Neuronal stem cell (in vitro differentiated cells): ENCODE results near the gene STARD5.

Experiments used
- DNase-seq: peaks from one replicate; pipeline ENCODE4 v3.0.0-alpha.2; 2013; ENCODE audit warnings: low spot score
- H2AFZ ChIP-seq: one replicate; pipeline ENCODE4 v1.6.1; 2013; ENCODE audit warnings: mild to moderate bottlenecking, low read length, inconsistent platforms
- H2AK5ac ChIP-seq: 2 replicates; pipeline ENCODE4 v1.6.1; 2013; ENCODE audit warnings: low read depth, mild to moderate bottlenecking, inconsistent platforms, low read length, moderate library complexity, mixed read lengths
- H2BK120ac ChIP-seq: 2 replicates; pipeline ENCODE4 v1.6.1; 2013; ENCODE audit warnings: low read depth, mild to moderate bottlenecking, inconsistent platforms, low read length, moderate library complexity, mixed read lengths
- H2BK12ac ChIP-seq: one replicate; pipeline ENCODE4 v1.6.1; 2013; ENCODE audit warnings: low read length, inconsistent platforms
- H2BK15ac ChIP-seq: 2 replicates; pipeline ENCODE4 v1.6.1; 2013; ENCODE audit warnings: mild to moderate bottlenecking, low read length, inconsistent platforms, mixed read lengths
- H2BK5ac ChIP-seq: one replicate; pipeline ENCODE4 v1.6.1; 2013; ENCODE audit warnings: inconsistent platforms, mild to moderate bottlenecking, low read length, moderate library complexity
- H3K14ac ChIP-seq: one replicate; pipeline ENCODE4 v1.6.1; 2013; ENCODE audit warnings: low read length, inconsistent platforms
- H3K18ac ChIP-seq: 2 replicates; pipeline ENCODE4 v1.6.1; 2013; ENCODE audit warnings: low read length, inconsistent platforms
- H3K23ac ChIP-seq: 2 replicates; pipeline ENCODE4 v1.6.1; 2013; ENCODE audit warnings: low read depth, mild to moderate bottlenecking, mixed read lengths, low read length, inconsistent platforms; ENCODE audit not compliant: poor library complexity
- H3K27ac ChIP-seq: replicated peaks from 3 replicates; pipeline ENCODE4 v1.5.1; 2013; ENCODE audit warnings: low read length, inconsistent platforms
- H3K27me3 ChIP-seq, 3 experiments: 2 replicates each; pipeline ENCODE4 v1.6.1; 2013; ENCODE audit warnings: low read length in 3 of 3, mild to moderate bottlenecking in 2 of 3, inconsistent platforms in 1 of 3, low read depth in 1 of 3, mixed read lengths in 1 of 3, moderate library complexity in 1 of 3; ENCODE audit not compliant: control insufficient read depth in 3 of 3, insufficient read depth in 3 of 3
- H3K36me3 ChIP-seq, 2 donors: replicated peaks in 1 of 2; 2 replicates each; pipeline ENCODE4 v1.6.1; 2013; ENCODE audit warnings: low read length in 2 of 2; ENCODE audit not compliant: control insufficient read depth in 2 of 2, insufficient read depth in 2 of 2
- H3K4ac ChIP-seq: 2 replicates; pipeline ENCODE4 v1.6.1; 2013; ENCODE audit warnings: inconsistent platforms, mild to moderate bottlenecking, low read length, moderate library complexity
- H3K4me1 ChIP-seq, 2 donors: 1 replicate in 1 of 2; 2 replicates in 1 of 2; pipeline ENCODE4 v1.6.1; 2013; ENCODE audit warnings: low read length in 2 of 2, low read depth in 1 of 2; ENCODE audit not compliant: control insufficient read depth in 2 of 2, insufficient read depth in 1 of 2
- H3K4me2 ChIP-seq: one replicate; pipeline ENCODE4 v1.6.1; 2013; ENCODE audit warnings: mild to moderate bottlenecking, low read length, inconsistent platforms; ENCODE audit not compliant: insufficient read depth, poor library complexity, severe bottlenecking
- H3K4me3 ChIP-seq, 2 donors: 2 replicates each; pipeline ENCODE4 v1.5.1; 2013; ENCODE audit warnings: low read length in 2 of 2, mild to moderate bottlenecking in 2 of 2, inconsistent platforms in 1 of 2, moderate library complexity in 1 of 2
- H3K79me1 ChIP-seq: one replicate; pipeline ENCODE4 v1.6.1; 2013; ENCODE audit warnings: low read depth, mild to moderate bottlenecking, inconsistent platforms, low read length, moderate library complexity
- H3K9ac ChIP-seq: one replicate; pipeline ENCODE4 v1.6.1; 2013; ENCODE audit warnings: mild to moderate bottlenecking, low read depth, low read length, inconsistent platforms; ENCODE audit not compliant: poor library complexity
- H3K9me3 ChIP-seq, 2 donors: replicated peaks in 1 of 2; 2 replicates each; pipeline versions ENCODE3 to v1.6.1; 2013; ENCODE audit warnings: low read length in 2 of 2, mild to moderate bottlenecking in 2 of 2, inconsistent platforms in 1 of 2, low read depth in 1 of 2, mixed read lengths in 1 of 2, moderate library complexity in 1 of 2; ENCODE audit not compliant: control insufficient read depth in 2 of 2, insufficient read depth in 1 of 2
- H4K8ac ChIP-seq: one replicate; pipeline ENCODE4 v1.6.1; 2013; ENCODE audit warnings: low read depth, mild to moderate bottlenecking, inconsistent platforms, low read length, moderate library complexity
- H4K91ac ChIP-seq: one replicate; pipeline ENCODE4 v1.6.1; 2013; ENCODE audit warnings: low read length, low read depth, mild to moderate bottlenecking, inconsistent platforms; ENCODE audit not compliant: poor library complexity
- WGBS, 2 donors: extraction: QIAGEN DNeasy Blood & Tissue Kit; methylation state at CpG; one replicate each; pipeline ENCODE4 v1.1.7; 2013; ENCODE audit warnings: missing lambda C conversion rate in 2 of 2, mixed read lengths in 1 of 2; ENCODE audit not compliant: insufficient read length in 2 of 2, insufficient replicate concordance in 1 of 2; ENCODE audit errors: extremely low coverage in 2 of 2; 5-methylcytosine and 5-hydroxymethylcytosine counted together

STARD5 gene

GRCh38 chr15:81329446-81329845 is 5.5 kb upstream of the STARD5 start:
- Histone ChIP-seq H3K23ac (no peak overlapping the region), H3K4me3 (no peak overlapping the region), H3K4me2 (no peak overlapping the region), H2BK12ac (no peak overlapping the region), H4K8ac (no peak overlapping the region), H3K9me3 (no peaks in the 10 kb centered on the region), H3K4me1 (peaks cover 0 to 2% of the 10 kb centered on the region in 2 donors), H3K79me1 (no peaks in the 10 kb centered on the region), H2AFZ (no peak overlapping the region), H2AK5ac (no peak overlapping the region), H3K14ac (no peak overlapping the region), H2BK120ac (no peak overlapping the region), H2BK15ac (no peak overlapping the region), H3K4ac (no peak overlapping the region), H2BK5ac (no peak overlapping the region), H3K36me3 (no peaks in the 10 kb centered on the region), H4K91ac (no peak overlapping the region), H3K27ac (no peak overlapping the region), H3K9ac (no peak overlapping the region), H3K18ac (no peak overlapping the region), H3K27me3 (peaks cover 0 to 9% (median 0%) of the 10 kb centered on the region in 3 experiments)
- WGBS, 2 donors, result no CpG with 5 or more reads among the region's 2 CpGs
- DNase-seq, result no peak

- peaks cover 0 to 20% (median 0%) of the 10 kb centered on the region in 3 experiments for H3K27me3 ChIP-seq
- no peak overlapping the region for H2BK15ac ChIP-seq
- H3K23ac ChIP-seq, result no peak overlapping the region
- H3K4me1 ChIP-seq, result peaks cover 0 to 2% of the 10 kb centered on the region in 2 donors
- H3K18ac ChIP-seq, result no peak overlapping the region
- H3K4ac ChIP-seq, result no peak overlapping the region
- no peak for DNase-seq
- H3K14ac ChIP-seq, result no peak overlapping the region
- no peak overlapping the region for H4K91ac ChIP-seq
- WGBS, 2 donors, result no CpG with 5 or more reads among the region's 3 CpGs
- no peak overlapping the region for H3K4me3 ChIP-seq
- no peak overlapping the region for H2AFZ ChIP-seq
- H2BK12ac ChIP-seq, result no peak overlapping the region
- no peak overlapping the region for H3K27ac ChIP-seq
- H3K9me3 ChIP-seq, result no peaks in the 10 kb centered on the region
- no peaks in the 10 kb centered on the region for H3K36me3 ChIP-seq
- no peak overlapping the region for H2BK5ac ChIP-seq
- H3K9ac ChIP-seq, result no peak overlapping the region
- H2AK5ac ChIP-seq, result no peak overlapping the region
- H3K79me1 ChIP-seq, result no peaks in the 10 kb centered on the region
- H2BK120ac ChIP-seq, result no peak overlapping the region
- H3K4me2 ChIP-seq, result no peak overlapping the region
- no peak overlapping the region for H4K8ac ChIP-seq
These were observed 3.6 kb upstream of the STARD5 start for GRCh38 chr15:81327516-81327915.

GRCh38 chr15:81326466-81327212 is 2.7 kb upstream of the STARD5 start:
- Histone ChIP-seq H3K27ac (no peak overlapping the region), H2BK12ac (no peak overlapping the region), H3K4me3 (no peak overlapping the region), H4K91ac (no peak overlapping the region), H2BK15ac (no peak overlapping the region), H4K8ac (no peak overlapping the region), H2BK120ac (no peak overlapping the region), H3K23ac (no peak overlapping the region), H3K4ac (no peak overlapping the region), H2AK5ac (no peak overlapping the region), H3K14ac (no peak overlapping the region), H3K9me3 (no peaks in the 10 kb centered on the region), H3K18ac (no peak overlapping the region), H3K4me1 (peaks cover 0 to 6% of the 10 kb centered on the region in 2 donors), H3K9ac (no peak overlapping the region), H2AFZ (no peak overlapping the region), H3K36me3 (no peaks in the 10 kb centered on the region), H3K27me3 (peaks cover 0 to 24% (median 0%) of the 10 kb centered on the region in 3 experiments), H2BK5ac (no peak overlapping the region), H3K4me2 (no peak overlapping the region), H3K79me1 (no peaks in the 10 kb centered on the region)
- DNase-seq, result no peak
- no CpG with 5 or more reads among the region's 7 CpGs for WGBS, 2 donors

GRCh38 chr15:81323559-81323943 is 390 bp downstream of the STARD5 start:
- Histone ChIP-seq H3K36me3 (peaks cover 0 to 4% of the 10 kb centered on the region in 2 donors), H2BK120ac (no peak overlapping the region), H2AK5ac (no peak overlapping the region), H2AFZ (peak overlapping the region; percentile 95), H3K27me3 (peaks cover 0 to 24% (median 0%) of the 10 kb centered on the region in 3 experiments), H2BK5ac (no peak overlapping the region), H3K9ac (peak overlapping the region; percentile 88), H3K79me1 (no peaks in the 10 kb centered on the region), H3K23ac (peak overlapping the region; percentile 82), H2BK15ac (no peak overlapping the region), H4K8ac (no peak overlapping the region), H3K14ac (no peak overlapping the region), H3K9me3 (no peaks in the 10 kb centered on the region), H4K91ac (no peak overlapping the region), H3K4me2 (peak overlapping the region; percentile 96), H3K4me1 (peaks cover 0 to 6% of the 10 kb centered on the region in 2 donors), H3K18ac (peak overlapping the region; percentile 98), H3K27ac (no peak overlapping the region), H3K4me3 (peak overlapping the region; percentile 62 to 90), H3K4ac (no peak overlapping the region), H2BK12ac (no peak overlapping the region)
- no peak for DNase-seq
- WGBS, 2 donors, result no CpG with 5 or more reads among the region's 4 CpGs
